Measurements from ENCODE around the gene ARHGAP26. TPM values are rescaled to one million over a fixed set of nuclear protein-coding genes. Genes with fewer than 3 reads are reported as not detected.

The ARHGAP26 gene
- total RNA-seq, 1 experiment from 2014 or later, result 38.3 TPM

- no peak for DNase-seq (ENCODE audit: low read depth)
- in situ Hi-C loops (cut with HindIII; ENCODE audit: low pct_unique_long_range_greater_than_20kb, low sequenced_read_pairs), result no loop called here
These were observed 88.9 kb downstream of the ARHGAP26 start for GRCh38 chr5:142859037-142859436.

GRCh38 chr5:142860270-142860669, 90.1 kb downstream of the ARHGAP26 start:
- in situ Hi-C loops (cut with HindIII; ENCODE audit: low pct_unique_long_range_greater_than_20kb, low sequenced_read_pairs), result no loop called here

GRCh38 chr5:142861011-142861410, 90.8 kb downstream of the ARHGAP26 start:
- in situ Hi-C loops (cut with HindIII; ENCODE audit: low pct_unique_long_range_greater_than_20kb, low sequenced_read_pairs), result no loop called here
- peak; percentile 25 for DNase-seq (ENCODE audit: low read depth)

More at GRCh38 chr5:142860270-142860669, 90.1 kb downstream of the ARHGAP26 start:
- no peak for DNase-seq (ENCODE audit: low read depth)

GRCh38 chr5:142862594-142862993, 92.4 kb downstream of the ARHGAP26 start:
- DNase-seq (ENCODE audit: low read depth), result no peak
- in situ Hi-C loops (cut with HindIII; ENCODE audit: low pct_unique_long_range_greater_than_20kb, low sequenced_read_pairs), result no loop called here

- no peak for DNase-seq (ENCODE audit: low read depth)
- in situ Hi-C loops (cut with HindIII; ENCODE audit: low pct_unique_long_range_greater_than_20kb, low sequenced_read_pairs), result no loop called here
These were observed 93.7 kb downstream of the ARHGAP26 start for GRCh38 chr5:142863856-142864255.

- no peak for DNase-seq (ENCODE audit: low read depth)
- in situ Hi-C loops (cut with HindIII; ENCODE audit: low pct_unique_long_range_greater_than_20kb, low sequenced_read_pairs), result no loop called here
These were observed 94.4 kb downstream of the ARHGAP26 start for GRCh38 chr5:142864290-142865260.

GRCh38 chr5:142865631-142866030, 95.5 kb downstream of the ARHGAP26 start:
- in situ Hi-C loops (cut with HindIII; ENCODE audit: low pct_unique_long_range_greater_than_20kb, low sequenced_read_pairs), result no loop called here
- no peak for DNase-seq (ENCODE audit: low read depth)

- DNase-seq (ENCODE audit: low read depth), result peak; percentile 87
- in situ Hi-C loops (cut with HindIII; ENCODE audit: low pct_unique_long_range_greater_than_20kb, low sequenced_read_pairs), result no loop called here
These were observed 96.5 kb downstream of the ARHGAP26 start for GRCh38 chr5:142866563-142867275.

GRCh38 chr5:142869886-142870285, 99.7 kb downstream of the ARHGAP26 start:
- in situ Hi-C loops (cut with HindIII; ENCODE audit: low pct_unique_long_range_greater_than_20kb, low sequenced_read_pairs), result no loop called here
- peak; percentile 38 for DNase-seq (ENCODE audit: low read depth)

GRCh38 chr5:142870532-142871362, 100.6 kb downstream of the ARHGAP26 start:
- no peak for DNase-seq (ENCODE audit: low read depth)
- in situ Hi-C loops (cut with HindIII; ENCODE audit: low pct_unique_long_range_greater_than_20kb, low sequenced_read_pairs), result no loop called here

GRCh38 chr5:142871363-142872193, 101.4 kb downstream of the ARHGAP26 start:
- no peak for DNase-seq (ENCODE audit: low read depth)
- in situ Hi-C loops (cut with HindIII; ENCODE audit: low pct_unique_long_range_greater_than_20kb, low sequenced_read_pairs), result no loop called here

GRCh38 chr5:142872217-142872616, 102.0 kb downstream of the ARHGAP26 start:
- in situ Hi-C loops (cut with HindIII; ENCODE audit: low pct_unique_long_range_greater_than_20kb, low sequenced_read_pairs), result no loop called here
- no peak for DNase-seq (ENCODE audit: low read depth)

GRCh38 chr5:142872795-142873194, 102.6 kb downstream of the ARHGAP26 start:
- DNase-seq (ENCODE audit: low read depth), result peak; percentile 90
- in situ Hi-C loops (cut with HindIII; ENCODE audit: low pct_unique_long_range_greater_than_20kb, low sequenced_read_pairs), result no loop called here

- no peak for DNase-seq (ENCODE audit: low read depth)
- in situ Hi-C loops (cut with HindIII; ENCODE audit: low pct_unique_long_range_greater_than_20kb, low sequenced_read_pairs), result no loop called here
These were observed 103.7 kb downstream of the ARHGAP26 start for GRCh38 chr5:142873831-142874230.

GRCh38 chr5:142874540-142874939, 104.4 kb downstream of the ARHGAP26 start:
- peak; percentile 92 for DNase-seq (ENCODE audit: low read depth)
- in situ Hi-C loops (cut with HindIII; ENCODE audit: low pct_unique_long_range_greater_than_20kb, low sequenced_read_pairs), result no loop called here

GRCh38 chr5:142875936-142876335, 105.8 kb downstream of the ARHGAP26 start:
- in situ Hi-C loops (cut with HindIII; ENCODE audit: low pct_unique_long_range_greater_than_20kb, low sequenced_read_pairs), result loop anchor here (25.0 kb wide), 1 partner anchor 264 kb away; no protein-coding TSS in a partner anchor
- DNase-seq (ENCODE audit: low read depth), result no peak

- no peak for DNase-seq (ENCODE audit: low read depth)
- in situ Hi-C loops (cut with HindIII; ENCODE audit: low pct_unique_long_range_greater_than_20kb, low sequenced_read_pairs), result loop anchor here (25.0 kb wide), 1 partner anchor 265 kb away; no protein-coding TSS in a partner anchor
These were observed 106.6 kb downstream of the ARHGAP26 start for GRCh38 chr5:142876817-142877216.

Measured in Caki2 (cell line).